ENCODE data around the gene KCTD1. TPM values are rescaled to one million over a fixed set of nuclear protein-coding genes. Genes with fewer than 3 reads are reported as not detected.

KCTD1 gene
- total and polyA plus RNA-seq, 2 of the 8 experiments (the other 6 are each of a cell fraction or from before 2014, with no cell fraction given), result 7.7 to 14.0 TPM

DNA sequence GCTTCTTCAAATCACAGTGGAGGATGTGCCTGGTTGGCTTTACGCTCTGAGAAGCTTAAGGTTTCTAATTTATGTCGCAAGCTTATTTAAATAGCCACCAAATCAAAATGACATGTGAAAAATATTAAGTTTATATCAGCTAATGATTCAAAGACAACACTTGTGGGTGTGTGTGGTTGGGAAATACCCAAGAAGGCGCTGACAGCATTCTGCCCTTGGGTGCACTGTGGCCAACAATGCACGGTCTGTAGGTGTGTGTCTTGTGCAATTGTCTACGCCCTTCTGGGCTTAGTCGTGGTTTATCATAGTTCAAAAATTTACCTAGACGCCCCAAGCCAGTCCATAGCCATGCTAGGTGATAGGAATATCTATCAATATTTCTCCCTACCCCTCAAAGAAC, 60.9 kb downstream of the KCTD1 start:
- H2AFZ ChIP-seq (ENCODE audit: low read length), result no peak overlapping the region
- no peaks in the 10 kb centered on the region for H3K79me1 ChIP-seq (ENCODE audit: low read depth, low read length)
- H2BK5ac ChIP-seq (ENCODE audit: low read depth, low read length), result no peak overlapping the region
- no peaks in the 10 kb centered on the region for H3K79me2 ChIP-seq (ENCODE audit: control insufficient read depth in 1 of 2, insufficient read depth in 2 of 2, low read length in 2 of 2)
- H2BK120ac ChIP-seq (replicated peaks; ENCODE audit: low read depth, low read length), result no peak overlapping the region
- ChIA-PET CTCF (ENCODE audit: partially characterized antibody) (interaction anchor here (0.7 to 9.1 kb wide), 6 partner anchors 10 to 81 kb away, joined by 3 to 67 read pairs (median 4); no protein-coding TSS in a partner anchor), POLR2A (ENCODE audit: partially characterized antibody) (no interaction called here)
- H2BK12ac ChIP-seq (ENCODE audit: low read depth, low read length), result no peak overlapping the region
- no peak overlapping the region for H4K5ac ChIP-seq (ENCODE audit: insufficient read length, low read depth, low read length)
- H3K14ac ChIP-seq (ENCODE audit: insufficient read length), result no peak overlapping the region
- H3K9ac ChIP-seq (replicated peaks in 1 of 4; ENCODE audit: extremely low read depth in 1 of 4, low read depth in 3 of 4, low read length in 3 of 4), result no peak overlapping the region
- H4K91ac ChIP-seq (replicated peaks; ENCODE audit: insufficient read length, low read length), result no peak overlapping the region
- no peak overlapping the region for H3K23ac ChIP-seq (ENCODE audit: insufficient read length)
- no peaks in the 10 kb centered on the region for H4K20me1 ChIP-seq (replicated peaks in 1 of 2; ENCODE audit: control insufficient read depth in 1 of 2, insufficient read depth in 2 of 2, low read length in 2 of 2)
- H3K23me2 ChIP-seq (ENCODE audit: low read depth, low read length), result no peaks in the 10 kb centered on the region
- WGBS, 2 experiments (ENCODE audit: extremely low coverage in 1 of 2, insufficient coverage in 1 of 2, insufficient read length in 1 of 2, insufficient replicate concordance in 2 of 2, low coverage in 1 of 2, low lambda C conversion rate in 2 of 2, missing lambda C conversion rate in 1 of 2), result 90% methylated on average over 7 of the region's 7 CpGs; no CpG with 5 or more reads in 1 of the 2 experiments
- H3K4me3 ChIP-seq (ENCODE audit: extremely low read depth in 1 of 4, insufficient read depth in 2 of 4, low read depth in 3 of 4, low read length in 4 of 4), result no peak overlapping the region
- peaks cover 0 to 6% (median 2%) of the 10 kb centered on the region in 4 experiments; a peak in 6 of 7 replicates for H3K4me1 ChIP-seq (replicated peaks in 1 of 4; ENCODE audit: control insufficient read depth in 3 of 4, insufficient read depth in 4 of 4, low read length in 3 of 4)
- no peaks in the 10 kb centered on the region for H3K36me3 ChIP-seq (ENCODE audit: control insufficient read depth in 2 of 4, insufficient read depth in 4 of 4, low read length in 3 of 4)
- H3K9me3 ChIP-seq (ENCODE audit: insufficient read depth in 2 of 2, low read depth in 1 of 2, low read length in 1 of 2), result no peaks in the 10 kb centered on the region
- DNase-seq (ENCODE audit: low read depth in 1 of 2, low spot score in 2 of 2) (no peak), FAIRE-seq (no peak)
- H4K8ac ChIP-seq (ENCODE audit: extremely low read depth, insufficient read depth, low read length), result no peak overlapping the region
- no peak overlapping the region for H3K56ac ChIP-seq (replicated peaks; ENCODE audit: insufficient read length, low read depth, low read length)
- H3K27ac ChIP-seq (ENCODE audit: low read depth, low read length), result no peak overlapping the region
- no peak overlapping the region for H3K4ac ChIP-seq (replicated peaks; ENCODE audit: insufficient read length, low read depth, low read length)
- H3K27me3 ChIP-seq (replicated peaks in 1 of 4; ENCODE audit: control insufficient read depth in 3 of 4, extremely low read depth in 1 of 4, insufficient read depth in 3 of 4, low read length in 3 of 4), result peaks cover 0 to 1% (median 0%) of the 10 kb centered on the region in 4 experiments; a peak in 1 of 7 replicates
- H2AK5ac ChIP-seq (ENCODE audit: low read depth, low read length), result no peak overlapping the region
- no peak overlapping the region for H3K18ac ChIP-seq (ENCODE audit: extremely low read depth, low read length)
- H2BK15ac ChIP-seq (ENCODE audit: low read length), result no peak overlapping the region
- H3K4me2 ChIP-seq (ENCODE audit: insufficient read depth in 1 of 2, low read depth in 2 of 2, low read length in 2 of 2), result no peak overlapping the region
- no peak for TF ChIP-seq FOSL1 (IDR thresholded peaks at IDR 0.05; ENCODE audit: insufficient read depth, low read depth, low read length)
- TF ChIP-seq JUN (IDR thresholded peaks at IDR 0.05; ENCODE audit: low read depth, low read length), result no peak
- no peak for TF ChIP-seq POLR2A (IDR thresholded peaks at IDR 0.05; ENCODE audit: control extremely low read depth in 1 of 2, low read depth in 2 of 2, low read length in 2 of 2)
- no peak overlapping the region for H2BK20ac ChIP-seq (ENCODE audit: low read length)

All from H1 (cell line).